HG03108 (cell line): ENCODE results near the gene CDYL2.

Experiments used
- ATAC-seq: cut with Tn5 transposase; IDR thresholded peaks from one replicate; pipeline ENCODE4 v1.9.1; 2021; ENCODE audit warnings: moderate library complexity; ENCODE audit not compliant: unreplicated experiment

The CDYL2 gene

DNA sequence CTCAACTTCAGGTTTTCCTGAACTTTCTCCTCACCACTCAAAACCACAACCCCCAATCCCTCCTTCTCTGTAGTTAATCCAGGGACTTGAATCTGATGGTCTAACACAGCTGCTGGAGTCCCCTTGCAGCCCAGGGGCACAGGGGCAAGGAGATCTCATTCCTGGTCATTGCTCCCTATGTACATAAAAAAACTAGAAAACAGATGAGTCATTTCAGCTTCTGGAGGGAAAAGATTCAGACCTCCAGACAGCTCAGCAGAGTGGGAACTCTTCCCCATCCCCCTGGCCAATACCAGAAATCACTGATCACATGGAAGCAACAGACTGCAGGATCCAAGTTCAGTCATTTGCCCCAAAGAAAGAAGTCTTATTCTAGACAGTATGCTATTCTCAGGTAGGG lies 201.5 kb downstream of the CDYL2 start:
- no peak for ATAC-seq

DNA sequence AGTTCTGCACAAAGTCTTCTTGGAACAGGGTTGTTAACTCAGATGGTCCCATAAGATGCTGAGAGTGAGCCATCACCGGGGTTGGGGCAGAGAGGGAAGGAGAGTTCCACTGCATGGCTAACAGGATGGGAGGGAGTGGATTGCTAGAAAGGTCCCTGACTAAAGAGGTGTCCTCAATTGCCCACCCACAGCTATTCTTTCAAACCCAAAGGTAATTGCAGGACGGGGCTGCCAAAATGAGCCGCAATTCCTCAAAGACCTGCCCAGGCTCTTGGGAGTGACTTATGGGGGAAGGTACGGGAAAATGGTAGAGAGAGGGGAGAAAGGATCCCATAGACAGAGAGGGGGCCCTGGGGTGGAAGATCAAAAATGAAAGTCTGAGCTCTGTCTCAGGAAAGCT lies 203.2 kb downstream of the CDYL2 start:
- ATAC-seq, result no peak

DNA sequence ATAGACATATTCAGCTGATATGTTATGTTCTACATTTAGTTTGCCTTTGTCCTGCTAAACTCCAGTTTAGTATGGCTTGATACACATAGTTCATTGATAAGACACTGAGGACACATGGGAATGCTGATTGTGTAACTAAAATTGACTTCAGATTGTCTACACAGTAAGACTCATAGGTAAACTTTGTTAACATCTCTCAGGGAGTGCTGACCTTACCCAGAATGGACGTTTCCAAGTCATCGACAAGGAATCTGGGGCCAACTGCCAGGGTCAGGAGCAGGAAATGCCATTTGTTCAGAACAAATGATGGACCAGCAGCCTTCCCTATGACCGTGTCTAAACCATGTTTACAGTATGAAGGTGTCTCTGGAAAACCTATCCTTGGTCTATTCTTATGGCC lies 204.9 kb downstream of the CDYL2 start:
- ATAC-seq, result no peak

DNA sequence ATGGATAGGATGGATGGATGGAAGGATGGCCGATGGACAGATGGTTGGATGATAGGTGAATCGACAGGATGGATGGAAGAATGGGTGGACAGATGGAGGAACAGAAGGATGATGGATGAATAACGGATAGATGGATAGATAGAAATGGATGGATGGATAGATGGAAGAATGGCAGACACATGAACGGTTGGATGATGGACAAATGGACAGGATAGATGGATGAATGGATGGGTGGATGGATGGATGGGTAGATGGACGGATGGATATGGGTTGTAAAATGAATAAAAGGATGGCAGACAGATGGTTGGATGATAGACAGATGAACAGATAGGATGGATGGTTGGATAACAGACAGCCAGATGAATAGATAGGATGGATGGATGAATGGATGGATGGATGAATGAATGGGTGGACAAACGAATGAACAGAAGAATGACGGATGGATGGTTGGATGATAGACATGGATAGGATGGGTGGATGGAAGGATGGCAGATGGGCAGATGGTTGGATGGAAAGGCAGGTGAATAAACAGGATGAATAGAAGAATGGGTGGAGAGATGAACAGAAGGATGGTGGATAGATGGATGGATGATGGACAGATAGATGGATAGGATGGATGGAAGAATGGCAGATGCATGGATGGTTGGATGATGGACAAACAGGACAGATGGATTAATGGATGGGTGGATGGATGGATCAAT lies 207.7 kb downstream of the CDYL2 start:
- no peak for ATAC-seq

- no peak for ATAC-seq
Observed at GRCh38 chr16:80594756-80595155, 209.6 kb downstream of the CDYL2 start.

GRCh38 chr16:80592273-80592672 lies 212.1 kb downstream of the CDYL2 start:
- ATAC-seq, result no peak

DNA sequence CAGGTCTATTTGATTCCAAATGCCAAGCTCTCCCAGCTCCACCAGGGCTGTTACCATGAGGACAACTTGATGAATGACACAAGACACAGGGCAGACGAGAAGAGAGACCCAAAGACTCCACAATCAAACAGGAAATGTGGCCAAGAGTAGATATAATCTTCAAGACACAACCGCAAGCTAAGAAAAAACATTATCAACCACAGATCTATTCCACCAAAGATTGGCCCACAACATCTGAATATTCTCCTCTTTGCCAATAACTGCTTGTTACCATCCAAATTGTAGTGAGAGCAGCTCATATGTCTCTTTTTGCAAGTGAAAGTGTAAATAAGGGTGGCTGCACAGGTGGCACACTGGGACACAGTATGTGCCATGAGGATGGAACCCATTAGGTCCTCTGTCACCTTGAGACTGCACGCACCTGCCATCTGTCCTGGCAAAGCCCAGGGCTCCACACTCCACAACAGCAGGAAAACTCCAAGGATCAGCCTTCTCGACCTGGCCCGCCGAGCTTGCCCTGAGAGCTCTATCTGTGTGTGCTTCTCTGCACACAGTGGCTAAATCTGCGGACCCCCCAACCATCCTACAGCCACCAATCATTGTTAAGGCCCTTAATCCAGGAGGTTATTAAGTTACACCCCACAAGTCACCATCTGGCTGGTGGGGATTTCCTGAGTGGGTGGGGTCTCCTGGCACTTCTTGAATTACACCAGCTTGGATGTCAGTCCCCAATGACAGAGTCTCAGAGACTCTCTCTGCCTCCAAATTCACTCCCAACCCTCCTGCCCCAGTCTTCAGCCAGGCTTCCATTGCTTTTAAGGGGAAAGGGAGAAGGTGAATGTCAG lies 213.1 kb downstream of the CDYL2 start:
- no peak for ATAC-seq

DNA sequence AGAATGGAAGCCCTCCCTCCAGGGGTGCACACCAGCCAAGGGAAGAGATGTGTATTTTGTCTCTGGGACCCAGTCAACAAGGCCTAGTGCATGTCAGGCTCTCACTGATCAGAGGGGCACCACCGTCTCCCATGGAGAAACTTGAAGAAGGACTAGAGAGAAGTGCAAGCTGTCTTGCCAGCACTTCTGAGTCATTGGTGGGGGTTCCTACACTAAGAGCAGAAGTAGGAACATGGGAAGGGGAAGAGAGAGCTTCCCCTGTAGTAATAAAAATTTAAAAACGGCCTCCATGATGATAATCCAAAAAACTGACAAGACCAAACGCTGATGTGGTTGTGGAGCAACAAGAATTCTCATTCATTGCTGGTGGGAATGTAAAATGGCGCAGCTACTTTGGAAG lies 217.3 kb downstream of the CDYL2 start:
- no peak for ATAC-seq

GRCh38 chr16:80586476-80586875 lies 217.9 kb downstream of the CDYL2 start:
- ATAC-seq, result no peak

DNA sequence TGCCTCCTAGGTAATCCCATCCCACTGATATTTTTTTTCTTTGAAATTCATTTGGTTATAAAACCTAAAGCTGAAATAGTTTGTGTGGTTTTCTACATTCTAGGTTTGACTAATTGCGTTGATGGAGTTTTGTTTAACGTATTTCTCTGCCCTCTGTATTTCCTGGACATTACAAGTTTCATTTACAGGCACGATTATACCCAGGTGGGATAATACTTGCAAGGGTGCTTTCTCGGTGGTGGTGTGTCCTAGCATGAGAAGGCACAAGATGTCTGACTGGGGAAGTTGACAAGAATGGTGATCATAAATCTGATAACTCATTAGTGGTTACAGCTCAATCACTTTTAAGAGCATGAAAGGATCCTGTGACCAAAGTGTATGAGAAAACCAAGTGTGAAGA lies 218.6 kb downstream of the CDYL2 start:
- no peak for ATAC-seq

DNA sequence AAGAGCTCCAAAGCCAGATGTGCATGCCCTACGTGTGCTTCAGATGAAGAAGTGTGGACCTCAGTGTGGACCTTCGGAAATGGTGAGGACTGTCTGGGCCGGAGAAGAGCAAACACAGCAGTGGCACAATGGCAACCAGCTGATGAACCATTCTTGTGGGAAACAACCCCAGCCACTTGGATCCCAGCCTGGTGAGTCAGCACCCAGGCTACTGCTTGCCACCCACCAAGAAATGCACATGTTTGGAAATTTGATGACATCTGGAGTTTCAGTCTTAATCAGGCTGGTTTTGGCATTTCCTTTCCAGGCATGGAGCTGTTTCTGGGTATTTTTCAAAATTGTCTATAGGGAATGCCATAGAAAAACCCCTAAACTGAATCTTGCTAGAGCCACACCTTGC lies 220.9 kb downstream of the CDYL2 start:
- no peak for ATAC-seq

GRCh38 chr16:80580109-80580832 lies 224.1 kb downstream of the CDYL2 start:
- peak; percentile 89 for ATAC-seq

- no peak for ATAC-seq
Observed at GRCh38 chr16:80577485-80578280, 226.7 kb downstream of the CDYL2 start.

DNA sequence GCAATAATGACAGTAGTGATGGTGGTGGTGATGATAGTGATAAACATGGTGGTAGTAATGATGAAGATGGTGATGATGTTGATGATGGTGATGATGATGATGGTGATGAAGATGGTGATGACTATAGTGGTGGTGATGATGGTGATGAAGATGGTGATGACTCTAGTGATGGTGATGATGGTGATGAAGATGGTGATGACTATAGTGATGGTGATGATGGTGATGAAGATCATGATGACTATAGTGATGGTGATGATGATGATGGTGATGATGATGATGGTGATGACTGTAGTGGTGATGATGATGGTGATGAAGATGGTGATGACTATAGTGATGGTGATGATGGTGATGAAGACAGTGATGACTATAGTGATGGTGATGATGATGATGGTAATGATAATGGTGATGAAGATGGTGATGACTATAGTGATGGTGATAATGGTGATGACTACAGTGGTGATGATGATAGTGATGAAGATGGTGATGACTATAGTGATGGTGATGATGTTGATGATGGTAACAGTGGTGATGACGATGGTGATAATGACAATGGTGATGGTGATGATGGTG lies 228.0 kb downstream of the CDYL2 start:
- ATAC-seq, result no peak

GRCh38 chr16:80573700-80574120 lies 230.7 kb downstream of the CDYL2 start:
- ATAC-seq, result no peak

DNA sequence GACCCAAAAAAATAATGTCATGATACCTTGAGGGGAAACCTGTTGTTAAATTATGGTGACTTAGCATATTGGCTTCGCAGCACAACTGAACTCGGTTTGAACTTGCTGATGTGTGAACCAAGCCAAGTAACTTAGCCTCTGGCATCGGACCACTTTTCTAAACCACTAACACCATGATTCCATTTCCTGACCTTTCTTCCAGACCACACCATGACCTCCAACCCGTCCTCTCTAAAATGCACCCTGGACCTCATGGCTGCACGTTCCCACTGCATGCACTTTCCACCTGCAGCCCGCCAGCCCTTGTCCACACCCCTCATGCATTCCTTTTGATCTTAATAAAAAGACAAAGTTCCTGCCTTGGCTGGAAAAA lies 234.3 kb downstream of the CDYL2 start:
- no peak for ATAC-seq

DNA sequence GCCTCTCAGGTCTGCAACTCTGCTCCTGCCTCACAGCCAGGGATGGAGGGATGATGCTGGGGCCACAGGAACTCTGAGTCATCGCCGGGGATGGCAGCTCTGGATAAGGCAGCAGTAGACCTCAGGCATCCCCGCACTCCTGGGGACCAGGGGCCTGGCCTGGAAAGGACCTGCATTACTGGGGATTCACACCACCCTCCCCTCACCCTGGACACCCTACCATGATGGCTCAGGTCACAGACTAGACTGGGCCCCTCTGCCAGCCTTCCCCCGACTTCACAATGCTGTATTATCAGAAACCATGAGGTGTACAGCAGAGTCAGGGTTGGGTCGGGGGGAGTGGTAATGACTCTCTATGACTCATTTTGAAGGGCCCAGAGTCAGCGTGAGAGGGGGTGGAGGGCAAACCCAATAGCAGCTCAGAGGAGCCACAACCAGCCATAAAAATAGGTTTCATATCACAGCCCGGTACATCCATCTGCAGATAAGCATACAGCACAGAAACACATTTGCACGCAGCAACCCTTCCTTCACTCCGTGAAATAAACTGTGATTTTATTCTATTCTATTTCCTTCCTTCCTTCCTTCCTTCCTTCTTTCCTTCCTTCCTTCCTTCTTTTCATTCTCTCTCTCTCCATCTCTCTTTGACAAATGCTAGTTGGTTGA lies 234.8 kb downstream of the CDYL2 start:
- no peak for ATAC-seq

DNA sequence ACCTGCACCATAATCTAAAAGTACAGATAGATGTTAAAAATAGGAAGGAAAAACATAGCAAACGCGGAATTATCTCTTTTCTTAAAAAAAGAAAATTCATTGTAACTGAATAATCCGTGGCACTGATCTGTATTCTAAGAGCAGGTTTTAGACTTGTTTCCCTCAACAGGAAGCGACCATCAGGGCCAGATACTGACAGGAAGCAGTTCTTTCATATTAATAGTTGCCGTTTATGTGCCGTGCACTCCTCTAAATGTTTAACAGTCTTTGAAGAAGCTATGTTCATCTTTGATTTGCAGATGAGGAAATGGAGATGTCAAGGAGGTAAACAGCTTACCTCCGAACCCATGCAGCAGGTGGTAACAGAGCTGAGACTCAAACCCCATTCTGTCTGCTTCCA lies 240.0 kb downstream of the CDYL2 start:
- no peak for ATAC-seq

DNA sequence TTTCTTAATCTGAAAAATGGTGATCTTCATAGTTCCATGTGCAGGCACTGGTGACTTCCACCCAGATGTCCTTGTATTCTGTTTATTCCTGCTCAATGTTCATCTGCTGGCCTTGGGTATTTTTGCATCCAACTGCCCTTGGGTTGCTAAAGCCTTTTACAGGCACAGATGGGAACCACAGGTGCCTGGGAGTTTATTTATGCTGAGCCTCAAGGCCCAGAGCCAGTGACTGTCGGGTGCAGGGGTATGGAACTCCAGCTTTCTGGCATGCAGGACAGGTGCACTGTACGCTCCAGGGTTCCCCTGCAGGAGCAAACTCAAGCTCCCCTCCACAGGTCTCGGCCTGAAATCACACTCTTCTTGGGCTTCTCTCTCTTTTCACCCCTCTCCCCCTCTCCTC lies 241.3 kb downstream of the CDYL2 start:
- no peak for ATAC-seq

- no peak for ATAC-seq
Observed at GRCh38 chr16:80559369-80559768, 245.0 kb downstream of the CDYL2 start.
